GM23338 (cell line): ENCODE measurements around the gene NIPA2. TPM values are rescaled to one million over a fixed set of nuclear protein-coding genes. Genes with fewer than 3 reads are reported as not detected.

Experiments used
- ATAC-seq: fragments of 200-7000 bp; cut with Tn5 transposase; 3 replicates; pipeline ENCODE4 v1.9.1; 2020
- DNase-seq: peaks from one replicate; pipeline ENCODE4 v3.0.0-alpha.2; 2015; ENCODE audit warnings: low spot score
- H2AFZ ChIP-seq: fragments of 200-600 bp; sonication (generic); 2 replicates; pipeline ENCODE4 v1.8.0; 2016; ENCODE audit warnings: antibody characterized with exemption, mild to moderate bottlenecking, moderate library complexity
- H3F3A ChIP-seq: fragments of 200-600 bp; sonication (generic); replicated peaks from 2 replicates; pipeline ENCODE4 v1.8.0; 2017; ENCODE audit warnings: antibody characterized with exemption, mixed run types, low read depth
- H3K27ac ChIP-seq: fragments of 200-600 bp; sonication (generic); 2 replicates; pipeline ENCODE4 v1.6.1; 2016; ENCODE audit warnings: low read depth
- H3K27me3 ChIP-seq: fragments of 200-600 bp; sonication (generic); 2 replicates; pipeline ENCODE4 v1.8.0; 2016; ENCODE audit warnings: mild to moderate bottlenecking, mixed run types, moderate library complexity; ENCODE audit not compliant: insufficient read depth
- H3K36me3 ChIP-seq: fragments of 200-600 bp; sonication (generic); 2 replicates; pipeline ENCODE4 v1.8.0; 2016; ENCODE audit warnings: mild to moderate bottlenecking; ENCODE audit not compliant: insufficient read depth
- H3K4me1 ChIP-seq: fragments of 200-600 bp; sonication (generic); 2 replicates; pipeline ENCODE4 v1.8.0; 2016; ENCODE audit warnings: mild to moderate bottlenecking, moderate library complexity; ENCODE audit not compliant: insufficient read depth
- H3K4me2 ChIP-seq: fragments of 200-600 bp; sonication (generic); 2 replicates; pipeline ENCODE4 v1.7.1; 2017; ENCODE audit warnings: mixed run types
- H3K4me3 ChIP-seq: fragments of 200-600 bp; sonication (generic); 2 replicates; pipeline ENCODE4 v1.6.1; 2016; ENCODE audit warnings: mixed run types
- H3K79me2 ChIP-seq: fragments of 200-600 bp; sonication (generic); replicated peaks from 2 replicates; pipeline ENCODE4 v1.8.0; 2017; ENCODE audit warnings: mild to moderate bottlenecking; ENCODE audit not compliant: insufficient read depth
- H3K9me2 ChIP-seq: fragments of 200-600 bp; sonication (generic); 2 replicates; pipeline ENCODE4 v1.8.0; 2017; ENCODE audit not compliant: insufficient read depth
- H4K20me1 ChIP-seq: fragments of 200-600 bp; sonication (generic); replicated peaks from 2 replicates; pipeline ENCODE4 v1.8.0; 2017; ENCODE audit warnings: mild to moderate bottlenecking; ENCODE audit not compliant: insufficient read depth
- H3K27ac Mint-ChIP-seq: 2 replicates; pipeline ENCODE4 v1.8.0; 2020; ENCODE audit warnings: inconsistent platforms, mild to moderate bottlenecking, moderate library complexity, mixed read lengths
- H3K27me3 Mint-ChIP-seq: 3 replicates; pipeline ENCODE4 v1.8.0; 2022; ENCODE audit warnings: low read depth, mild to moderate bottlenecking, moderate library complexity, mixed read lengths, inconsistent platforms; ENCODE audit not compliant: insufficient read depth, poor library complexity
- H3K36me3 Mint-ChIP-seq: 3 replicates; pipeline ENCODE4 v1.8.0; 2021; ENCODE audit warnings: low read depth, mild to moderate bottlenecking, inconsistent platforms, moderate library complexity, mixed read lengths
- H3K4me1 Mint-ChIP-seq: 3 replicates; pipeline ENCODE4 v1.8.0; 2020; ENCODE audit warnings: mild to moderate bottlenecking, inconsistent platforms, mixed read lengths
- H3K4me3 Mint-ChIP-seq: 3 replicates; pipeline ENCODE4 v1.8.0; 2021; ENCODE audit warnings: moderate library complexity, mild to moderate bottlenecking, inconsistent platforms, mixed read lengths
- H3K9me3 Mint-ChIP-seq: 3 replicates; pipeline ENCODE4 v1.8.0; 2020; ENCODE audit warnings: moderate library complexity, mild to moderate bottlenecking, inconsistent platforms, mixed read lengths
- CREB1 ChIP-seq: fragments of 250-450 bp; sonication (Bioruptor Pico); IDR thresholded peaks from 2 replicates; pipeline ENCODE4 v1.5.0; 2020; ENCODE audit warnings: low read depth, mild to moderate bottlenecking, moderate library complexity
- EZH2 ChIP-seq: fragments of 200-600 bp; sonication (generic); IDR thresholded peaks from one replicate; pipeline ENCODE4 v1.8.0; 2017; ENCODE audit warnings: antibody characterized with exemption, mild to moderate bottlenecking, low read depth; ENCODE audit not compliant: unreplicated experiment
- EZH2phosphoT487 ChIP-seq: fragments of 200-600 bp; sonication (generic); IDR thresholded peaks from one replicate; pipeline ENCODE4 v1.8.1; 2018; ENCODE audit warnings: antibody characterized with exemption; ENCODE audit not compliant: unreplicated experiment
- NANOG ChIP-seq: IDR thresholded peaks from 2 replicates; pipeline ENCODE4 v1.6.1; 2016; ENCODE audit warnings: antibody characterized with exemption, borderline replicate concordance
- POLR2AphosphoS5 ChIP-seq: IDR thresholded peaks from 2 replicates; pipeline ENCODE4 v1.6.1; 2016; ENCODE audit warnings: antibody characterized with exemption, low read depth
- REST ChIP-seq: IDR thresholded peaks from one replicate; pipeline ENCODE4 v1.6.1; 2018; ENCODE audit warnings: antibody characterized with exemption; ENCODE audit not compliant: unreplicated experiment
- STAT1 ChIP-seq: IDR thresholded peaks from one replicate; pipeline ENCODE4 v1.6.1; 2016; ENCODE audit warnings: antibody characterized with exemption; ENCODE audit not compliant: unreplicated experiment
- ZNF114 ChIP-seq: fragments of 250-450 bp; sonication (Bioruptor Pico); IDR thresholded peaks from 2 replicates; pipeline ENCODE4 v1.5.0; 2020; ENCODE audit warnings: mild to moderate bottlenecking, moderate library complexity
- ZNF331 ChIP-seq: fragments of 250-450 bp; sonication (Bioruptor Pico); IDR thresholded peaks from 2 replicates; pipeline ENCODE4 v1.5.0; 2020; ENCODE audit warnings: low read depth, mild to moderate bottlenecking, moderate library complexity
- polyA plus RNA-seq: library from polyadenylated mRNA; unstranded; fragments of >200 nt; fragmentation: Nextera tagmentation; extraction: Ambion mirVana; gene quantifications from 2 replicates; pipeline ENCODE4 v1.2.1, GENCODE V29; 2016
- total RNA-seq: library from RNA; depleted of rRNA; stranded (reverse); fragments of >200 nt; shearing (Covaris generic); gene quantifications from 2 replicates; pipeline ENCODE4 v1.2.3, GENCODE V29; 2014
- TF ChIP-seq, protein P1 (sequence below): fragments of 250-450 bp; sonication (Bioruptor Pico); IDR thresholded peaks from 2 replicates; pipeline ENCODE4 v1.5.0; 2020; ENCODE audit warnings: mild to moderate bottlenecking, moderate library complexity

The NIPA2 gene
- total and polyA plus RNA-seq, 2 experiments from 2014 or later = 35.0 to 105 TPM

DNA sequence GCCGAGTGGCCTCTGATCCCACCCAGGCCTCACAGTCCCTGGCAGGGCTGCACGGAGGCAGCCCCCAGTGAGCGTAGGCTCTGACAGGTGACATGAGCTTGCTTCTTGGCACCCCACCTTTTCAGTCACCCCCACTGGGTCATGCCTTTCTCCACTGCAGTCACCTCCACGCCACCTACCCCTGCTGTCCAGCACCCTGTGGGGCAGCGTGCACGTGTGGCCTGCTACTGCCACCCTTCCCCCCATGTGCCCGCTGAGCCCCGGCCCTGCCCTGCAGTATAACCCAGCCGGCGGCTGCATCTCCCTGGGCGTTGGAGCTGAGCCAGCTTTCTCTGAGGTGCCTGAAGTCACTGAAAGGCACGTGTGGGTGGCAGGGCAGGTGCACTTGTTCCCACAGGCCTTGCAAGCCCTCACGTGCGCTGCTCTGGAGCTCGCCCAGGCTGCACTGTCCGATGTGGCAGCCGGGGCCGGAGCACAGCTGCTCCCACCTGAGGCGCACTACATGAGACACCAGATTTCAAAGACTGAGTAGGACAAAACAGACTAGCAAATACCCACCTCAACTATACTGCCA is 65.6 kb downstream of the NIPA2 start (continued):
- TF ChIP-seq POLR2AphosphoS5 (no peak), REST (no peak), ZNF331 (CRISPR knock-in tag) (no peak), STAT1 (no peak)

DNA sequence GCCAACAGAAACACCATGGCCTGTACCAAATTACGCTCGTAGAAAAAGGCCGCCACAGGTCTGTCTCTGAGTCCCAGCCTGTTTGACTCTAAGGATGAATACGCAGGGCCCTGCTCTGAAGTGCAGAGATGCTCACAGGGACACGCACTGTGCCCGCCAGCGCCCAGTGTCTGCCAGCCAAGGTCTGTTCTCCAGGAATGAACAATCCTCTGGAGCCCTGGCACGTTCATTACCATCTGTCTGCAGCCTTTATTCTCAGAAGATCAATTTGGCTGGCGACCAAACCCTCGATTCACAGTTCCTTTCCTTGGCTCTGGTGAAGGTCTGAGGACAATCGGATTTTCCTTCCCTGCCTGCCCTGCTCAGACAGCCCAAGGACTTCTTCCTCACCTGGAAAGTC is 66.3 kb downstream of the NIPA2 start:
- no peak overlapping the region for H3K4me3 ChIP-seq
- H4K20me1 ChIP-seq = no peaks in the 10 kb centered on the region
- H3K27ac ChIP-seq = no peak overlapping the region
- Mint-ChIP-seq H3K4me3 (no peak overlapping the region), H3K9me3 (no peaks in the 10 kb centered on the region), H3K4me1 (no peaks in the 10 kb centered on the region; the same call in 2 of the 3 replicates), H3K27me3 (no peaks in the 10 kb centered on the region), H3K36me3 (peaks cover 31% of the 10 kb centered on the region), H3K27ac (no peak overlapping the region)
- DNase-seq (no peak), ATAC-seq (no peak)
- no peaks in the 10 kb centered on the region for H3K4me1 ChIP-seq
- no peaks in the 10 kb centered on the region for H3K79me2 ChIP-seq
- H3F3A ChIP-seq = no peaks in the 10 kb centered on the region
- H3K4me2 ChIP-seq = no peak overlapping the region
- H3K27me3 ChIP-seq = no peaks in the 10 kb centered on the region
- no peaks in the 10 kb centered on the region; the same call in 1 of the 2 replicates for H3K36me3 ChIP-seq
- no peaks in the 10 kb centered on the region for H3K9me2 ChIP-seq
- no peak overlapping the region for H2AFZ ChIP-seq
- TF ChIP-seq EZH2 (no peak), ZNF331 (CRISPR knock-in tag) (no peak), NANOG (no peak), EZH2phosphoT487 (no peak), CREB1 (CRISPR knock-in tag) (no peak), REST (no peak), ZNF114 (CRISPR knock-in tag) (no peak), POLR2AphosphoS5 (no peak), STAT1 (no peak)
- TF ChIP-seq, protein P1, sequence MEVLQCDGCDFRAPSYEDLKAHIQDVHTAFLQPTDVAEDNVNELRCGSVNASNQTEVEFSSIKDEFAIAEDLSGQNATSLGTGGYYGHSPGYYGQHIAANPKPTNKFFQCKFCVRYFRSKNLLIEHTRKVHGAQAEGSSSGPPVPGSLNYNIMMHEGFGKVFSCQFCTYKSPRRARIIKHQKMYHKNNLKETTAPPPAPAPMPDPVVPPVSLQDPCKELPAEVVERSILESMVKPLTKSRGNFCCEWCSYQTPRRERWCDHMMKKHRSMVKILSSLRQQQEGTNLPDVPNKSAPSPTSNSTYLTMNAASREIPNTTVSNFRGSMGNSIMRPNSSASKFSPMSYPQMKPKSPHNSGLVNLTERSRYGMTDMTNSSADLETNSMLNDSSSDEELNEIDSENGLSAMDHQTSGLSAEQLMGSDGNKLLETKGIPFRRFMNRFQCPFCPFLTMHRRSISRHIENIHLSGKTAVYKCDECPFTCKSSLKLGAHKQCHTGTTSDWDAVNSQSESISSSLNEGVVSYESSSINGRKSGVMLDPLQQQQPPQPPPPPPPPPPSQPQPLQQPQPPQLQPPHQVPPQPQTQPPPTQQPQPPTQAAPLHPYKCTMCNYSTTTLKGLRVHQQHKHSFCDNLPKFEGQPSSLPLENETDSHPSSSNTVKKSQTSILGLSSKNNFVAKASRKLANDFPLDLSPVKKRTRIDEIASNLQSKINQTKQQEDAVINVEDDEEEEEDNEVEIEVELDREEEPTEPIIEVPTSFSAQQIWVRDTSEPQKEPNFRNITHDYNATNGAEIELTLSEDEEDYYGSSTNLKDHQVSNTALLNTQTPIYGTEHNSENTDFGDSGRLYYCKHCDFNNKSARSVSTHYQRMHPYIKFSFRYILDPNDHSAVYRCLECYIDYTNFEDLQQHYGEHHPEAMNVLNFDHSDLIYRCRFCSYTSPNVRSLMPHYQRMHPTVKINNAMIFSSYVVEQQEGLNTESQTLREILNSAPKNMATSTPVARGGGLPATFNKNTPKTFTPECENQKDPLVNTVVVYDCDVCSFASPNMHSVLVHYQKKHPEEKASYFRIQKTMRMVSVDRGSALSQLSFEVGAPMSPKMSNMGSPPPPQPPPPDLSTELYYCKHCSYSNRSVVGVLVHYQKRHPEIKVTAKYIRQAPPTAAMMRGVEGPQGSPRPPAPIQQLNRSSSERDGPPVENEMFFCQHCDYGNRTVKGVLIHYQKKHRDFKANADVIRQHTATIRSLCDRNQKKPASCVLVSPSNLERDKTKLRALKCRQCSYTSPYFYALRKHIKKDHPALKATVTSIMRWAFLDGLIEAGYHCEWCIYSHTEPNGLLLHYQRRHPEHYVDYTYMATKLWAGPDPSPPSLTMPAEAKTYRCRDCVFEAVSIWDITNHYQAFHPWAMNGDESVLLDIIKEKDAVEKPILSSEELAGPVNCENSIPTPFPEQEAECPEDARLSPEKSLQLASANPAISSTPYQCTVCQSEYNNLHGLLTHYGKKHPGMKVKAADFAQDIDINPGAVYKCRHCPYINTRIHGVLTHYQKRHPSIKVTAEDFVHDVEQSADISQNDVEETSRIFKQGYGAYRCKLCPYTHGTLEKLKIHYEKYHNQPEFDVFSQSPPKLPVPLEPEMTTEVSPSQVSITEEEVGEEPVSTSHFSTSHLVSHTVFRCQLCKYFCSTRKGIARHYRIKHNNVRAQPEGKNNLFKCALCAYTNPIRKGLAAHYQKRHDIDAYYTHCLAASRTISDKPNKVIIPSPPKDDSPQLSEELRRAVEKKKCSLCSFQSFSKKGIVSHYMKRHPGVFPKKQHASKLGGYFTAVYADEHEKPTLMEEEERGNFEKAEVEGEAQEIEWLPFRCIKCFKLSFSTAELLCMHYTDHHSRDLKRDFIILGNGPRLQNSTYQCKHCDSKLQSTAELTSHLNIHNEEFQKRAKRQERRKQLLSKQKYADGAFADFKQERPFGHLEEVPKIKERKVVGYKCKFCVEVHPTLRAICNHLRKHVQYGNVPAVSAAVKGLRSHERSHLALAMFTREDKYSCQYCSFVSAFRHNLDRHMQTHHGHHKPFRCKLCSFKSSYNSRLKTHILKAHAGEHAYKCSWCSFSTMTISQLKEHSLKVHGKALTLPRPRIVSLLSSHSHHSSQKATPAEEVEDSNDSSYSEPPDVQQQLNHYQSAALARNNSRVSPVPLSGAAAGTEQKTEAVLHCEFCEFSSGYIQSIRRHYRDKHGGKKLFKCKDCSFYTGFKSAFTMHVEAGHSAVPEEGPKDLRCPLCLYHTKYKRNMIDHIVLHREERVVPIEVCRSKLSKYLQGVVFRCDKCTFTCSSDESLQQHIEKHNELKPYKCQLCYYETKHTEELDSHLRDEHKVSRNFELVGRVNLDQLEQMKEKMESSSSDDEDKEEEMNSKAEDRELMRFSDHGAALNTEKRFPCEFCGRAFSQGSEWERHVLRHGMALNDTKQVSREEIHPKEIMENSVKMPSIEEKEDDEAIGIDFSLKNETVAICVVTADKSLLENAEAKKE (CRISPR knock-in tag) = no peak
